ENCODE measurements around the gene FIGN.

FIGN gene

DNA sequence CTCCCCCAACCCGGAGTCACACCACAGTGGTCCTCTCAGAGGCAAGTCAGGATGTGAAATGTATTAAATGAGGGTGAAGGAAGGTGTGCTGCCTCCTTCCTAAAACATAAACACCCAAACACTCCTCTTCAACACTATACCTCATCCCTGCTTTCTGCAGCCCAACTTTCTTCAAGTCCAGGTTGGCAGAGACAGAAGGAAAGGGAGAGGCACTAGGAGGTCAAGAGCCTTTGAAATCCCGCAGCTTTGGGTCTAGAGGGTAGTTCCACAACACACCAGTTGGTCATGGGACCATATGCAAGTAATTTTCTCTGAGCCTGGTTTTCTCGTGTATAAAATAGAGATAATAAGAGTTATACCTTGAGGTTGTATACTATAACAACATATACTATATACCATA is 38.4 kb downstream of the FIGN start:
- Histone ChIP-seq H3K9ac (ENCODE audit: low read length in 5 of 5) (no peak overlapping the region), H3K36me3 (ENCODE audit: control insufficient read depth in 5 of 5, insufficient read depth in 5 of 5, low read length in 5 of 5) (no peaks in the 10 kb centered on the region), H3K27ac (ENCODE audit: low read depth, low read length) (no peak overlapping the region), H3K9me3 (ENCODE audit: control insufficient read depth in 5 of 5, low read length in 5 of 5) (no peaks in the 10 kb centered on the region), H3K4me3 (ENCODE audit: low read depth in 1 of 5, low read length in 5 of 5) (no peak overlapping the region), H3K27me3 (ENCODE audit: control insufficient read depth in 5 of 5, insufficient read depth in 4 of 5, low read length in 5 of 5) (no peaks in the 10 kb centered on the region), H3K4me1 (ENCODE audit: control insufficient read depth in 5 of 5, insufficient read depth in 5 of 5, low read length in 5 of 5) (peaks cover 0 to 33% (median 24%) of the 10 kb centered on the region in 5 donors)

- Histone ChIP-seq H3K9ac (ENCODE audit: low read length in 5 of 5) (no peak overlapping the region), H3K4me3 (ENCODE audit: low read depth in 1 of 5, low read length in 5 of 5) (no peak overlapping the region), H3K36me3 (ENCODE audit: control insufficient read depth in 5 of 5, insufficient read depth in 5 of 5, low read length in 5 of 5) (no peaks in the 10 kb centered on the region), H3K9me3 (ENCODE audit: control insufficient read depth in 5 of 5, low read length in 5 of 5) (no peaks in the 10 kb centered on the region), H3K27me3 (ENCODE audit: control insufficient read depth in 5 of 5, insufficient read depth in 4 of 5, low read length in 5 of 5) (no peaks in the 10 kb centered on the region), H3K4me1 (ENCODE audit: control insufficient read depth in 5 of 5, insufficient read depth in 5 of 5, low read length in 5 of 5) (peaks cover 0 to 43% (median 28%) of the 10 kb centered on the region in 5 donors), H3K27ac (ENCODE audit: low read depth, low read length) (peak overlapping the region; percentile 74)
These were observed 42.3 kb downstream of the FIGN start for GRCh38 chr2:163693484-163693883.

DNA sequence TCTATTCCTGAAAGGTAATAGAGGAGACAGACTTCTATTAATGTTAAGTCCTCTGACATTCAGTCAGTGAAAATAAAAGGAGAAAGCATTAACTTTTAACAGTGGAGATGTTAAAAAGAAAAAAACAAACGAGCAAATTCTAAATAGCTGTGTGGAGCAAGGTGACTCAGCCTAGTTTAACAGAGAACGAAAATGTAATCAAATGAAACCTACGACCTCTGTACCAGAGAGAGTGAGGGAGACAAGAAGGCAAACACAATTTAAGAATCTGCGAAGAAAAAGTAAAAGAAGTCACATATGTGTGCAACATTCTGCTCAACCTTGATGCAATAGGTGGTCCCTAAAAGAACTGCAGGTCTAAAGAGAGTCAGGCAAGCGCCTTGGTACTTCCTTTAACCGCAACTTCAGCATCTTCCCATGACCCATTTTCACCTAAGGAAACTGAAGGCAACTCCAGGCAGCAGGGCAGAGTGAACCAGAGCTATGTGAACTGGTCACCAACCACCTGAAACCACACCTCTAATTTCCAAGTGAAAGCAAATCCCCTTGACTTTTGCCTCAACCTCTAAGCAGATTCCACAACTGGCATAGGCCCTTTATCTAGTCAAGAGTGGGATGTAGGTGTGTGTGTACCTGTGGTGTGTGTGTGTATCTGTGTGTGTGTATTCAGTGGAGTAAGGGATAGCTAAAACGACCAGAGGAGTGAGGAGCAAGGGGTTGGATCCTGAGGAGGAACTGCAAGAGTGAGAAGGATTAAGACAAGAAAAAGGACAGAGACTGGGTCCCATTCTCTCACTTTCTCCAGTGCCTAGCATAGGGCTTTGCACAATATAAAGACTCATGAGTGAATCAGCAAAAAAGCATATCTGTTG is 43.0 kb downstream of the FIGN start:
- peak overlapping the region in 1 of 5 donors; percentile 44 for H3K9ac ChIP-seq (ENCODE audit: low read length in 5 of 5)
- H3K36me3 ChIP-seq (ENCODE audit: control insufficient read depth in 5 of 5, insufficient read depth in 5 of 5, low read length in 5 of 5) = no peaks in the 10 kb centered on the region
- H3K27me3 ChIP-seq (ENCODE audit: control insufficient read depth in 5 of 5, insufficient read depth in 4 of 5, low read length in 5 of 5) = no peaks in the 10 kb centered on the region
- H3K4me3 ChIP-seq (ENCODE audit: low read depth in 1 of 5, low read length in 5 of 5) = no peak overlapping the region
- H3K27ac ChIP-seq (ENCODE audit: low read depth, low read length) = peak overlapping the region; percentile 74
- peaks cover 0 to 41% (median 24%) of the 10 kb centered on the region in 5 donors for H3K4me1 ChIP-seq (ENCODE audit: control insufficient read depth in 5 of 5, insufficient read depth in 5 of 5, low read length in 5 of 5)
- no peaks in the 10 kb centered on the region for H3K9me3 ChIP-seq (ENCODE audit: control insufficient read depth in 5 of 5, low read length in 5 of 5)

- H3K9me3 ChIP-seq (ENCODE audit: control insufficient read depth in 5 of 5, low read length in 5 of 5) = no peaks in the 10 kb centered on the region
- no peak overlapping the region for H3K9ac ChIP-seq (ENCODE audit: low read length in 5 of 5)
- no peaks in the 10 kb centered on the region for H3K36me3 ChIP-seq (ENCODE audit: control insufficient read depth in 5 of 5, insufficient read depth in 5 of 5, low read length in 5 of 5)
- H3K27ac ChIP-seq (ENCODE audit: low read depth, low read length) = peak overlapping the region; percentile 74
- peaks cover 0 to 49% (median 27%) of the 10 kb centered on the region in 5 donors for H3K4me1 ChIP-seq (ENCODE audit: control insufficient read depth in 5 of 5, insufficient read depth in 5 of 5, low read length in 5 of 5)
- no peak overlapping the region for H3K4me3 ChIP-seq (ENCODE audit: low read depth in 1 of 5, low read length in 5 of 5)
- H3K27me3 ChIP-seq (ENCODE audit: control insufficient read depth in 5 of 5, insufficient read depth in 4 of 5, low read length in 5 of 5) = no peaks in the 10 kb centered on the region
These were observed 43.7 kb downstream of the FIGN start for GRCh38 chr2:163692081-163692480.

GRCh38 chr2:163690896-163691295 is 44.9 kb downstream of the FIGN start:
- H3K4me1 ChIP-seq (ENCODE audit: control insufficient read depth in 5 of 5, insufficient read depth in 5 of 5, low read length in 5 of 5) = peaks cover 0 to 52% (median 29%) of the 10 kb centered on the region in 5 donors
- H3K27ac ChIP-seq (ENCODE audit: low read depth, low read length) = peak overlapping the region; percentile 63
- H3K4me3 ChIP-seq (ENCODE audit: low read depth in 1 of 5, low read length in 5 of 5) = no peak overlapping the region
- H3K9me3 ChIP-seq (ENCODE audit: control insufficient read depth in 5 of 5, low read length in 5 of 5) = no peaks in the 10 kb centered on the region
- no peaks in the 10 kb centered on the region for H3K27me3 ChIP-seq (ENCODE audit: control insufficient read depth in 5 of 5, insufficient read depth in 4 of 5, low read length in 5 of 5)
- H3K9ac ChIP-seq (ENCODE audit: low read length in 5 of 5) = no peak overlapping the region
- H3K36me3 ChIP-seq (ENCODE audit: control insufficient read depth in 5 of 5, insufficient read depth in 5 of 5, low read length in 5 of 5) = no peaks in the 10 kb centered on the region

- Histone ChIP-seq H3K27me3 (ENCODE audit: control insufficient read depth in 5 of 5, insufficient read depth in 4 of 5, low read length in 5 of 5) (no peaks in the 10 kb centered on the region), H3K9ac (ENCODE audit: low read length in 5 of 5) (no peak overlapping the region), H3K27ac (ENCODE audit: low read depth, low read length) (peak overlapping the region; percentile 11), H3K36me3 (ENCODE audit: control insufficient read depth in 5 of 5, insufficient read depth in 5 of 5, low read length in 5 of 5) (no peaks in the 10 kb centered on the region), H3K4me3 (ENCODE audit: low read depth in 1 of 5, low read length in 5 of 5) (no peak overlapping the region), H3K4me1 (ENCODE audit: control insufficient read depth in 5 of 5, insufficient read depth in 5 of 5, low read length in 5 of 5) (peaks cover 0 to 55% (median 28%) of the 10 kb centered on the region in 5 donors), H3K9me3 (ENCODE audit: control insufficient read depth in 5 of 5, low read length in 5 of 5) (no peaks in the 10 kb centered on the region)
These were observed 48.6 kb downstream of the FIGN start for GRCh38 chr2:163687217-163687616.

DNA sequence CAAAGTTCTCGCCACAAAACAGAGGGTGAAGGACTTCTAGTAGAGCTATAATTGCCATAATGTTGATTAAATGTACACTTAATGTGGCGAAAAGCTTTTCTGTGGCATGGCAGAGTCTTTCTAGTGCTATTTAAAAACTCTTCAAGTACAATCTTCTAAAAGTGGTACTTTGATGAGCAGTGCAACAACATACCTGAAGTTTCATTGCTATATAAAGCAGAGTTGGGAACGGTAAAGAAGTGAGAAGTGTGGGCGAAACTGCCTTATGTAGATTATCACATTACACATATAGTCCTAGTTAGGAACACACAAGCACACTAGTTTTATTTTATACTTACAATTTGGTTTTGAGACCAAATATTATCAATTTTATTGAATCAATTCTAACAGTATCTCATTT is 49.5 kb downstream of the FIGN start:
- Histone ChIP-seq H3K4me3 (ENCODE audit: low read depth in 1 of 5, low read length in 5 of 5) (no peak overlapping the region), H3K27ac (ENCODE audit: low read depth, low read length) (no peak overlapping the region), H3K27me3 (ENCODE audit: control insufficient read depth in 5 of 5, insufficient read depth in 4 of 5, low read length in 5 of 5) (no peaks in the 10 kb centered on the region), H3K36me3 (ENCODE audit: control insufficient read depth in 5 of 5, insufficient read depth in 5 of 5, low read length in 5 of 5) (no peaks in the 10 kb centered on the region), H3K4me1 (ENCODE audit: control insufficient read depth in 5 of 5, insufficient read depth in 5 of 5, low read length in 5 of 5) (peaks cover 3 to 58% (median 33%) of the 10 kb centered on the region in 5 donors), H3K9ac (ENCODE audit: low read length in 5 of 5) (no peak overlapping the region), H3K9me3 (ENCODE audit: control insufficient read depth in 5 of 5, low read length in 5 of 5) (no peaks in the 10 kb centered on the region)

DNA sequence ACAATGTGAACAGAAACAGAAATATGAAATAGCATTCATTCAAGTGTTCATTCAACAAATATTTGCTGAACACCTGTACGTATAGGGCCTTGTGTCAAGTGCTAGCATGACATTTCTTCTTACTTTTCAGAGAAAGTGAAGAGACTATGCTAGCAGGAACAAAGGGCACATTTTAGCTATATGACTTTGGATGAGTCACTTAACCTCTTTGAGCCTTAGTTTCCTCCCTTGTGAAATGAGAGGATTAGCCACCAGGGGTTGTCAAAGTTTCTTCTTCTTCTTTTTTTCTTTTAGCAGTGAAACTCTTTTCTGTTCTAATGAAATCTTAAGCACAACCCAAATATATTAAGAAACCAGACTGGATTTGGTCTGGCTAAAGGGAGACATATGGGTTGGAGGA is 53.1 kb downstream of the FIGN start:
- H3K9ac ChIP-seq (ENCODE audit: low read length in 5 of 5) = no peak overlapping the region
- peaks cover 3 to 32% (median 20%) of the 10 kb centered on the region in 5 donors for H3K4me1 ChIP-seq (ENCODE audit: control insufficient read depth in 5 of 5, insufficient read depth in 5 of 5, low read length in 5 of 5)
- H3K27me3 ChIP-seq (ENCODE audit: control insufficient read depth in 5 of 5, insufficient read depth in 4 of 5, low read length in 5 of 5) = no peaks in the 10 kb centered on the region
- no peaks in the 10 kb centered on the region for H3K36me3 ChIP-seq (ENCODE audit: control insufficient read depth in 5 of 5, insufficient read depth in 5 of 5, low read length in 5 of 5)
- H3K4me3 ChIP-seq (ENCODE audit: low read depth in 1 of 5, low read length in 5 of 5) = no peak overlapping the region
- peak overlapping the region; percentile 86 for H3K27ac ChIP-seq (ENCODE audit: low read depth, low read length)
- no peaks in the 10 kb centered on the region for H3K9me3 ChIP-seq (ENCODE audit: control insufficient read depth in 5 of 5, low read length in 5 of 5)

DNA sequence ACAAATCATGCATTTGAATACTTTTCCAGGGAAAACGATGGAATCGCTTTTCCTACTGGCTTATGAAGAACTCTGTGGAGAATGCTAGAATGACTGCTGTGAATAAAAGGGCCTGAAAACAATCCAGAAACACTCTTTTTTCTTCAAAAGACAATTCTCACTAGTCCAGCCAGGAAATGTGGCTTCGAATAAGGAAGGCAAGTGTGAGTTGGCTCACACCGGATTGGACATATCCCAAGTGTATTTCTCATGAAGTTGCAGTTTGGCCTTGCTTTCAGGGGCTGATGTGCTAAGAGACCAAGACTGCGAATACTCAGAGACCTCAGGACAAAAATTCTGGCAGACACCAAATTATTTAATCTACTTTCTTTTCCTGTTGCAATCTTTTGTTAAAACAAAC is 54.1 kb downstream of the FIGN start:
- no peaks in the 10 kb centered on the region for H3K36me3 ChIP-seq (ENCODE audit: control insufficient read depth in 5 of 5, insufficient read depth in 5 of 5, low read length in 5 of 5)
- H3K9me3 ChIP-seq (ENCODE audit: control insufficient read depth in 5 of 5, low read length in 5 of 5) = no peaks in the 10 kb centered on the region
- peak overlapping the region; percentile 86 for H3K27ac ChIP-seq (ENCODE audit: low read depth, low read length)
- H3K4me1 ChIP-seq (ENCODE audit: control insufficient read depth in 5 of 5, insufficient read depth in 5 of 5, low read length in 5 of 5) = peaks cover 3 to 23% (median 15%) of the 10 kb centered on the region in 5 donors
- H3K4me3 ChIP-seq (ENCODE audit: low read depth in 1 of 5, low read length in 5 of 5) = no peak overlapping the region
- H3K9ac ChIP-seq (ENCODE audit: low read length in 5 of 5) = no peak overlapping the region
- H3K27me3 ChIP-seq (ENCODE audit: control insufficient read depth in 5 of 5, insufficient read depth in 4 of 5, low read length in 5 of 5) = no peaks in the 10 kb centered on the region

DNA sequence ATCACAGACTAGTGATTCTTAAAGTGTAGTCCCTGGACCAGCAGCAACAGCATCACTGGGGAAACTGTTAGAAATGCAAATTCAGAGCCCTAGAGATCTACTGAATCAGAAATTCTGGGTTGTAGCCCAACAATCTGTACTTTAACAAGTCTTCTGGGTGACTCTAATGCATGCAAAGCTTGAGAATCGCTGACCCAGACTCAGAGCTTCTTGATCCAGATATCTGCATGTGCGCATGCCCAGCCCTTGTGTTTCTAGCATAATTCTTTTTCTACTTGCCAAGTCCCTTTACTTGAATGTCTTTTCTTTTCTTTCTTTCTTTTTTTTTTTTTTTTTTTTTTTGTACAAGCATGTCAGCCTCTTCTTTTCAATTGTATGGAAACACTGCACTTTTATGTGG is 60.4 kb downstream of the FIGN start:
- no peaks in the 10 kb centered on the region for H3K4me1 ChIP-seq (ENCODE audit: control insufficient read depth in 5 of 5, insufficient read depth in 5 of 5, low read length in 5 of 5)
- no peaks in the 10 kb centered on the region for H3K36me3 ChIP-seq (ENCODE audit: control insufficient read depth in 5 of 5, insufficient read depth in 5 of 5, low read length in 5 of 5)
- H3K9me3 ChIP-seq (ENCODE audit: control insufficient read depth in 5 of 5, low read length in 5 of 5) = no peaks in the 10 kb centered on the region
- H3K9ac ChIP-seq (ENCODE audit: low read length in 5 of 5) = no peak overlapping the region
- no peak overlapping the region for H3K4me3 ChIP-seq (ENCODE audit: low read depth in 1 of 5, low read length in 5 of 5)
- no peaks in the 10 kb centered on the region for H3K27me3 ChIP-seq (ENCODE audit: control insufficient read depth in 5 of 5, insufficient read depth in 4 of 5, low read length in 5 of 5)
- H3K27ac ChIP-seq (ENCODE audit: low read depth, low read length) = no peak overlapping the region

Data from subcutaneous abdominal adipose tissue (tissue), 5 donors.